ENCODE results near the gene ANK3. TPM values are rescaled to one million over a fixed set of nuclear protein-coding genes. Genes with fewer than 3 reads are reported as not detected.

ANK3 gene
- total and polyA plus RNA-seq, 2 donors from 2014 or later = 38.2 to 214 TPM

GRCh38 chr10:60124536-60124935 is 265.1 kb downstream of the ANK3 start:
- no peak overlapping the region for H3K9ac ChIP-seq (ENCODE audit: low read length in 3 of 3)
- peaks cover 0 to 3% (median 0%) of the 10 kb centered on the region in 3 donors for H3K9me3 ChIP-seq (ENCODE audit: control insufficient read depth in 2 of 3, insufficient read depth in 1 of 3, low read length in 3 of 3)
- peaks cover 0 to 11% (median 4%) of the 10 kb centered on the region in 3 donors for H3K4me1 ChIP-seq (ENCODE audit: control insufficient read depth in 2 of 3, insufficient read depth in 2 of 3, low read depth in 1 of 3, low read length in 3 of 3)
- no peak overlapping the region for H3K4me3 ChIP-seq (ENCODE audit: low read length in 3 of 3)
- intact Hi-C loops (cut with DNase I) = no loop called here
- TF ChIP-seq CTCF (IDR thresholded peaks at IDR 0.05; ENCODE audit: borderline replicate concordance, extremely low read depth, insufficient read depth) = no peak
- DNase-seq (no peak), FAIRE-seq (no peak)
- no peaks in the 10 kb centered on the region for H3K27me3 ChIP-seq (ENCODE audit: control insufficient read depth, insufficient read depth, low read length)
- H3K27ac ChIP-seq (ENCODE audit: low read depth in 2 of 2, low read length in 2 of 2) = no peak overlapping the region
- H3K36me3 ChIP-seq (ENCODE audit: control insufficient read depth in 2 of 3, insufficient read depth in 3 of 3, low read length in 3 of 3) = no peaks in the 10 kb centered on the region

GRCh38 chr10:60123668-60124067 is 266.0 kb downstream of the ANK3 start:
- Histone ChIP-seq H3K4me3 (ENCODE audit: low read length in 3 of 3) (no peak overlapping the region), H3K9me3 (ENCODE audit: control insufficient read depth in 2 of 3, insufficient read depth in 1 of 3, low read length in 3 of 3) (peaks cover 0 to 3% (median 0%) of the 10 kb centered on the region in 3 donors)
- DNase-seq = no peak

DNA sequence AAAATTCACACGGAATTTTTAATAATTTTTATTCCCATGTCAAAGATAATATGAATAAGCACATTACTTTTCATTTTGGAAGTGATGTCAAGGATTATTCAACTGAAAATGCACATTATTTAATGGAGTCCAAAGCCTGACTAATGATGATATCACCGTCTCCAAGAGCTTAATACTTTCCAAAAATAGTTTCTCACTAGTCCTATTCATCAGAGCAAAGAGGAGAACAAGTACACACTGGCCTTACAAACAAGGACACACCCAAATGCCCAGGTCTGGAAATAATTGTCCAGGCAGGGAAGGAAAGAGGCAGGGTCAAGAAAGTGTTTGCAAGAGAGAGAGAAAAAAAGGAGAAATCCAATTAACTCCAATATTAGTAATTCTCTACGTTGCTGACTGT is 266.5 kb downstream of the ANK3 start:
- Histone ChIP-seq H3K4me1 (ENCODE audit: control insufficient read depth in 2 of 3, insufficient read depth in 2 of 3, low read depth in 1 of 3, low read length in 3 of 3) (peaks cover 0 to 7% (median 4%) of the 10 kb centered on the region in 3 donors), H3K9me3 (ENCODE audit: control insufficient read depth in 2 of 3, insufficient read depth in 1 of 3, low read length in 3 of 3) (peaks cover 0 to 3% (median 0%) of the 10 kb centered on the region in 3 donors), H3K36me3 (ENCODE audit: control insufficient read depth in 2 of 3, insufficient read depth in 3 of 3, low read length in 3 of 3) (no peaks in the 10 kb centered on the region), H3K27ac (ENCODE audit: low read depth in 2 of 2, low read length in 2 of 2) (peak overlapping the region in 1 of 2 donors; percentile 53), H3K27me3 (ENCODE audit: control insufficient read depth, insufficient read depth, low read length) (no peaks in the 10 kb centered on the region), H3K4me3 (ENCODE audit: low read length in 3 of 3) (no peak overlapping the region), H3K9ac (ENCODE audit: low read length in 3 of 3) (no peak overlapping the region)
- TF ChIP-seq CTCF (IDR thresholded peaks at IDR 0.05; ENCODE audit: borderline replicate concordance, extremely low read depth, insufficient read depth) = no peak
- intact Hi-C loops (cut with DNase I) = no loop called here
- FAIRE-seq (peak; percentile 87), DNase-seq (peak in 1 of 5 donors; percentile 15)

More at GRCh38 chr10:60123668-60124067, 266.0 kb downstream of the ANK3 start:
- no peaks in the 10 kb centered on the region for H3K27me3 ChIP-seq (ENCODE audit: control insufficient read depth, insufficient read depth, low read length)
- peaks cover 0 to 7% (median 4%) of the 10 kb centered on the region in 3 donors for H3K4me1 ChIP-seq (ENCODE audit: control insufficient read depth in 2 of 3, insufficient read depth in 2 of 3, low read depth in 1 of 3, low read length in 3 of 3)
- no peak for TF ChIP-seq CTCF (IDR thresholded peaks at IDR 0.05; ENCODE audit: borderline replicate concordance, extremely low read depth, insufficient read depth)
- intact Hi-C loops (cut with DNase I) = no loop called here
- H3K27ac ChIP-seq (ENCODE audit: low read depth in 2 of 2, low read length in 2 of 2) = peak overlapping the region in 1 of 2 donors; percentile 53
- H3K36me3 ChIP-seq (ENCODE audit: control insufficient read depth in 2 of 3, insufficient read depth in 3 of 3, low read length in 3 of 3) = no peaks in the 10 kb centered on the region
- peak overlapping the region in 1 of 3 donors; percentile 21 for H3K9ac ChIP-seq (ENCODE audit: low read length in 3 of 3)
- no peak for FAIRE-seq

DNA sequence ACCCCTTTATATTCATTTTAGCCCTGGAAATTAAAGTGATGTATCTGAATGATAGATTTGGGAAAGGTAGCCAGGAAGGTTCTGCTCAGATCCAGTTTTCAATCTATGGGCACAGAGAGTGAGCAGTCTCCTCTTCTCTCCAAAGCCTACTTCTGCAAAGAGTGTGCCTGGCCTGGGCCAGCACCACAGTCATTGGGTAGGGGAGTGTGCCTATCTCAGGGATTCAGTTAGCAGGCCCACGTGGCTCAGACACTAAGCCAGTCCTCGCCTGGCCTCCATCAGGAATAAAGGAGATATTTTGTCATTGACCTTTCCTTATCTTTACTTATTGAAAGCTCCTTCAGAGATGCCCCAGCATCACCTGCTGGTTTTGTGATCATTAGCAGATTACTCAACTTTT is 267.5 kb downstream of the ANK3 start:
- intact Hi-C loops (cut with DNase I) = no loop called here
- peak overlapping the region in 1 of 2 donors; percentile 29 for H3K27ac ChIP-seq (ENCODE audit: low read depth in 2 of 2, low read length in 2 of 2)
- TF ChIP-seq CTCF (IDR thresholded peaks at IDR 0.05; ENCODE audit: borderline replicate concordance, extremely low read depth, insufficient read depth) = no peak

More for the DNA sequence above, 267.5 kb downstream of the ANK3 start:
- H3K36me3 ChIP-seq (ENCODE audit: control insufficient read depth in 2 of 3, insufficient read depth in 3 of 3, low read length in 3 of 3) = no peaks in the 10 kb centered on the region
- DNase-seq = no peak
- H3K9me3 ChIP-seq (ENCODE audit: control insufficient read depth in 2 of 3, insufficient read depth in 1 of 3, low read length in 3 of 3) = peaks cover 0 to 3% (median 0%) of the 10 kb centered on the region in 3 donors
- H3K27me3 ChIP-seq (ENCODE audit: control insufficient read depth, insufficient read depth, low read length) = no peaks in the 10 kb centered on the region
- H3K4me1 ChIP-seq (ENCODE audit: control insufficient read depth in 2 of 3, insufficient read depth in 2 of 3, low read depth in 1 of 3, low read length in 3 of 3) = peaks cover 0 to 7% (median 4%) of the 10 kb centered on the region in 3 donors
- no peak overlapping the region for H3K9ac ChIP-seq (ENCODE audit: low read length in 3 of 3)
- H3K4me3 ChIP-seq (ENCODE audit: low read length in 3 of 3) = no peak overlapping the region
- no peak for FAIRE-seq

Data from kidney (tissue), 14 donors.